GM12878 (cell line): ENCODE data around the gene C1orf35. TPM values are rescaled to one million over a fixed set of nuclear protein-coding genes. Genes with fewer than 3 reads are reported as not detected.

ENCODE experiments used
- ATAC-seq: fragments of 200-7000 bp; cut with Tn5 transposase; 3 replicates; pipeline ENCODE4 v1.9.1; 2020; ENCODE audit warnings: mild to moderate bottlenecking, moderate library complexity
- BruUV-seq: library from RNA; stranded (reverse); fragments of 400-500 nt; replicated peaks from 2 replicates; lab custom pipeline; 2021; lab: Mats Ljungman, UMichigan
- CTCF ChIA-PET: fragments of 300-600 bp; sonication (Branson Sonifier 250); formaldehyde crosslinking; extraction: SDS; loops from one replicate; lab custom pipeline; 2021; ENCODE audit warnings: inconsistent platforms; lab: Yijun Ruan, JAX
- POLR2A ChIA-PET: fragments of 350-600 bp; formaldehyde crosslinking; extraction: SDS; loops from one replicate; lab custom pipeline; 2021; ENCODE audit warnings: inconsistent platforms; lab: Charles Lee
- RAD21 ChIA-PET: fragments of 300-600 bp; sonication (Branson Sonifier 250); formaldehyde crosslinking; loops from one replicate; lab custom pipeline; 2023; ENCODE audit warnings: antibody characterized with exemption; ENCODE audit not compliant: unreplicated experiment; lab: Charles Lee
- SMC1A ChIA-PET: fragments of 300-600 bp; sonication (Branson Sonifier 250); formaldehyde crosslinking; loops from one replicate; lab custom pipeline; 2023; ENCODE audit not compliant: unreplicated experiment, uncharacterized antibody; lab: Charles Lee
- DNase-seq: peaks from one replicate; pipeline ENCODE4 v3.0.0-alpha.2; 2011; ENCODE audit warnings: low read depth, low spot score
- FAIRE-seq: peaks from 3 replicates; lab custom pipeline; 2011; peaks lifted over from hg19 to GRCh38; lab: Jason Lieb, UNC
- H2AFZ ChIP-seq: 2 replicates; pipeline ENCODE4 v1.6.0; 2011; ENCODE audit warnings: low read depth, low read length, control low read depth; ENCODE audit not compliant: control insufficient read depth
- H3K27ac ChIP-seq: 2 replicates; pipeline ENCODE4 v1.5.1; 2011; ENCODE audit warnings: control low read depth; ENCODE audit not compliant: control insufficient read depth, insufficient read depth
- H3K27me3 ChIP-seq, 2 experiments: replicated peaks in 1 of 2; 2 replicates each; pipeline versions ENCODE4 v1.6.0 to v1.6.1; 2011; ENCODE audit warnings: low read length in 1 of 2; ENCODE audit not compliant: control insufficient read depth in 2 of 2, insufficient read depth in 2 of 2
- H3K36me3 ChIP-seq, 2 experiments: 2 replicates each; pipeline ENCODE4 v1.5.1; 2011; ENCODE audit warnings: low read length in 1 of 2; ENCODE audit not compliant: control insufficient read depth in 2 of 2, insufficient read depth in 2 of 2
- H3K4me1 ChIP-seq: 2 replicates; pipeline ENCODE4 v1.6.1; 2011; ENCODE audit warnings: mild to moderate bottlenecking, low read length, moderate library complexity, mixed read lengths; ENCODE audit not compliant: control insufficient read depth, insufficient read depth
- H3K4me2 ChIP-seq: 2 replicates; pipeline ENCODE4 v1.6.0; 2011; ENCODE audit warnings: control low read depth; ENCODE audit not compliant: control insufficient read depth, insufficient read depth
- H3K4me3 ChIP-seq: fragments of 200-600 bp; sonication (generic); 2 replicates; pipeline ENCODE4 v1.5.1; 2016
- H3K79me2 ChIP-seq: 2 replicates; pipeline ENCODE4 v1.6.0; 2011; ENCODE audit warnings: low read length; ENCODE audit not compliant: control insufficient read depth, insufficient read depth
- H3K9ac ChIP-seq: 2 replicates; pipeline ENCODE4 v1.8.0; 2011; ENCODE audit warnings: low read length, control low read depth, mixed read lengths; ENCODE audit not compliant: control insufficient read depth, insufficient read depth
- H3K9me3 ChIP-seq: replicated peaks from 3 replicates; pipeline ENCODE4 v1.5.1; 2011; ENCODE audit warnings: mild to moderate bottlenecking, low read length; ENCODE audit not compliant: control insufficient read depth, insufficient read depth
- H4K20me1 ChIP-seq: 2 replicates; pipeline ENCODE4 v1.6.0; 2011; ENCODE audit not compliant: control insufficient read depth, insufficient read depth
- CEBPB ChIP-seq, 2 experiments: fragments of 150-350 bp in 1 of 2; IDR thresholded peaks; 2 replicates each; pipeline ENCODE4 v1.6.1; 2012 to 2014; ENCODE audit warnings: low read depth in 2 of 2, low read length in 2 of 2, borderline replicate concordance in 1 of 2, inconsistent platforms in 1 of 2
- CHD1 ChIP-seq: IDR thresholded peaks from 2 replicates; pipeline ENCODE4 v1.6.1; 2012; ENCODE audit warnings: low read depth, low read length, improper control_type of control experiment
- EZH2 ChIP-seq: IDR thresholded peaks from 2 replicates; pipeline ENCODE4 v1.6.1; 2012; ENCODE audit warnings: low read depth, mild to moderate bottlenecking, control low read depth, inconsistent platforms, low read length, borderline replicate concordance; ENCODE audit not compliant: control insufficient read depth
- NR2C1 ChIP-seq: fragments of 450-650 bp; IDR thresholded peaks from 2 replicates; pipeline ENCODE4 v1.6.1; 2017; ENCODE audit warnings: antibody characterized with exemption, mild to moderate bottlenecking, moderate library complexity
- POLR2AphosphoS5 ChIP-seq: IDR thresholded peaks from 2 replicates; pipeline ENCODE4 v1.6.1; 2011; ENCODE audit warnings: mild to moderate bottlenecking, low read length, inconsistent platforms
- RAD21 ChIP-seq: IDR thresholded peaks from 2 replicates; pipeline ENCODE4 v1.6.1; 2011; ENCODE audit warnings: mild to moderate bottlenecking, low read depth, low read length, moderate library complexity; ENCODE audit not compliant: insufficient read depth
- SIN3A ChIP-seq: IDR thresholded peaks from 2 replicates; pipeline ENCODE4 v1.6.1; 2012; ENCODE audit warnings: low read depth, low read length, improper control_type of control experiment
- SMARCA5 ChIP-seq: fragments of 450-650 bp; IDR thresholded peaks from 2 replicates; pipeline ENCODE4 v1.6.1; 2017; ENCODE audit warnings: mild to moderate bottlenecking
- WRNIP1 ChIP-seq: IDR thresholded peaks from 2 replicates; pipeline ENCODE4 v1.6.1; 2011; ENCODE audit warnings: low read depth, low read length, improper control_type of control experiment, borderline replicate concordance
- WGBS: methylation state at CpG from one replicate; pipeline ENCODE4 v1.1.6; 2016; ENCODE audit warnings: low lambda C conversion rate; ENCODE audit not compliant: insufficient replicate concordance, insufficient coverage; ENCODE audit errors: missing lambda C conversion rate; 5-methylcytosine and 5-hydroxymethylcytosine counted together
- in situ Hi-C: fragments of 300-500 bp; cut with MboI; formaldehyde crosslinking; loops from 9 replicates; pipeline ENCODE4 v1.14.3; 2018; ENCODE audit warnings: mixed read lengths
- intact Hi-C: fragments of 100-400 bp; cut with micrococcal nuclease; formaldehyde crosslinking; loops from one replicate; pipeline ENCODE4 v1.14.2; 2022; ENCODE audit not compliant: unreplicated experiment
- polyA plus RNA-seq, 11 experiments: library from polyadenylated mRNA; depleted of rRNA in 4 of 11; unstranded in 6 of 11; stranded (reverse) in 5 of 11; fragments of >200 nt; fragmentation: Nextera tagmentation in 4 of 11; fragmentation: Illumina TruSeq in 1 of 11; extraction: Ambion mirVana in 4 of 11; extraction: Trizol in 1 of 11; gene quantifications; 1 replicate in 1 of 11; 2 replicates in 10 of 11; pipeline versions ENCODE4 v1.2.1 to v1.2.3, GENCODE V29; 2011 to 2016; ENCODE audit warnings: inconsistent platforms in 2 of 11, missing spikeins in 2 of 11, low read depth in 1 of 11
- total RNA-seq, 4 experiments: library from RNA; depleted of rRNA in 3 of 4; stranded (reverse); fragments of >200 nt in 3 of 4; fragmentation: Illumina TruSeq in 1 of 4; extraction: Trizol in 1 of 4; gene quantifications; 2 replicates each; pipeline versions ENCODE4 v1.2.1 to v1.2.3, GENCODE V29; 2013 to 2021
- TF ChIP-seq, protein P1 (sequence below): fragments of 450-650 bp; IDR thresholded peaks from 2 replicates; pipeline ENCODE4 v1.6.1; 2016; ENCODE audit warnings: mild to moderate bottlenecking

Gene C1orf35
- total and polyA plus RNA-seq, 10 of the 15 experiments (the other 5 are each of a cell fraction or from before 2014, with no cell fraction given), result 2.5 to 27.0 (median 10.6) TPM

DNA sequence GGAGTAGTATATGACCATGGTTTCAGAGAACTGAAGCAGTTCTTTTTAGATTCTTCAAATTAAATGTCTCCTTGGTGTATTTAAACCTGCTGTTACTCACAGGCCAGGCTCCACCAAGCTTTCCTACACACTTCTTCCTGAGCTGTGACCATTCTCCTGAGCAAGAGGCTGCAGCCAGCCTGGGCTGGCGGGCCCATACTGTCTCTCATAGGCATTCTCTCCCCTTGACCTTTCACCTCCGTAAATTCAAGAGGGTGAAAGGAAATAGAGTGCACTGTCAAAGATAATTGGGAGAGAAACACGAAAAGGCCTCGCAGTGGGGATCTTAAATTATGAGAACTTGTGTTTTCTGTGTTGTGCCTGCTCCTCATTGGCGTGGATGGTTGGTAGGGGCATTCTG, 18.3 kb downstream of the C1orf35 start:
- CTCF ChIA-PET, result interaction anchor here (0.9 to 2.7 kb wide), 5 partner anchors 17 to 85 kb away, joined by 3 to 14 read pairs (median 5); partner anchors contain the start of gene IBA57
- Histone ChIP-seq H3K4me2 (peak overlapping the region; percentile 94), H3K4me1 (peaks cover 55% of the 10 kb centered on the region), H3K36me3 (peaks cover under 1 to 4% of the 10 kb centered on the region in 2 experiments; a peak in 3 of 4 replicates), H4K20me1 (peaks cover 48% of the 10 kb centered on the region), H3K9me3 (no peaks in the 10 kb centered on the region), H3K9ac (peak overlapping the region; percentile 99), H3K27me3 (no peaks in the 10 kb centered on the region), H3K4me3 (peak overlapping the region; percentile 94), H2AFZ (no peak overlapping the region), H3K79me2 (peaks cover 98% of the 10 kb centered on the region), H3K27ac (no peak overlapping the region)
- no peak for DNase-seq
- intact Hi-C loops, result loop anchor here (2.0 kb wide), 1 partner anchor 18 kb away; the partner anchor contains the start of gene C1orf35
- BruUV-seq, result no TSS peak
- RAD21 ChIA-PET, result interaction anchor here (1.0 to 1.1 kb wide), 2 partner anchors 15 to 17 kb away, joined by 3 read pairs; no protein-coding TSS in a partner anchor
- in situ Hi-C loops, result no loop called here
- SMC1A ChIA-PET, result interaction anchor here (1.0 to 1.2 kb wide), 2 partner anchors 8 to 85 kb away, joined by 3 to 4 read pairs; no protein-coding TSS in a partner anchor
- no peak for FAIRE-seq
- POLR2A ChIA-PET, result interaction anchor here (1.6 to 1.7 kb wide), 2 partner anchors 14 to 22 kb away, joined by 4 to 5 read pairs; no protein-coding TSS in a partner anchor
- no peak for ATAC-seq
- 47% methylated on average over 5 of the region's 5 CpGs for WGBS
- TF ChIP-seq SIN3A, result 0 out of 2 replicates have a peak, but pooled peaks have one; percentile 29
- peak; percentile 43; the same call in 1 of the 2 replicates for TF ChIP-seq NR2C1
- TF ChIP-seq EZH2, result no peak

DNA sequence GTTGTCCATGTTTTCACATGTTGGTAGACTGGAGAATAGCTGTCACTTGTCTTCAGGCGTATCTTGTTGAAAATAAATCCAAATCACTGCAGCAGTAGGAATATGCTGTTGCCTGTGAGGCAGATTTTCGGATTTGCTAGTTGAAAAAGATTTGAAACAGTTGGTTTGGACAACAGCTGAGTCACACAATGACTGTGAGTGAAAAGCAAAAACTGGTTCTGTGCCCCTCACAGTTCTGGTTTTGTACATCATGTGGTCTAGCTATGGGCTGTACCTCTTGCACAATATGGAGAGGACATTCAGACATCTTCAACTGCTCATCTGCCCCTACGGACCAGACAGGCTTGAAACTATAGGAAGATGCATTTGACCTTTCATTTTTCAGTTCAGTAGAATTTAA, 18.8 kb downstream of the C1orf35 start:
- ChIA-PET SMC1A (interaction anchor here (1.0 to 1.2 kb wide), 2 partner anchors 8 to 85 kb away, joined by 3 to 4 read pairs; no protein-coding TSS in a partner anchor), RAD21 (interaction anchor here (1.1 kb wide), 1 partner anchor 16 kb away, joined by 3 read pairs; no protein-coding TSS in a partner anchor), CTCF (interaction anchor here (0.9 to 2.7 kb wide), 5 partner anchors 18 to 85 kb away, joined by 3 to 14 read pairs (median 5); partner anchors contain the start of gene IBA57), POLR2A (interaction anchor here (1.6 to 1.7 kb wide), 2 partner anchors 15 to 22 kb away, joined by 4 to 5 read pairs; no protein-coding TSS in a partner anchor)
- Histone ChIP-seq H3K9me3 (no peaks in the 10 kb centered on the region), H3K4me3 (peak overlapping the region; percentile 94), H3K9ac (peak overlapping the region; percentile 99), H2AFZ (no peak overlapping the region), H3K27ac (peak overlapping the region; percentile 96), H3K79me2 (peaks cover 97% of the 10 kb centered on the region), H4K20me1 (peaks cover 46% of the 10 kb centered on the region), H3K27me3 (no peaks in the 10 kb centered on the region), H3K36me3 (peaks cover 0 to 4% of the 10 kb centered on the region in 2 experiments; a peak in 3 of 4 replicates), H3K4me1 (peaks cover 51% of the 10 kb centered on the region), H3K4me2 (peak overlapping the region; percentile 94)
- no TSS peak for BruUV-seq
- DNase-seq, result no peak
- WGBS, result 0% methylated on average over 3 of the region's 3 CpGs
- peak; percentile 11 for ATAC-seq
- intact Hi-C loops (loop anchor here (2.0 kb wide), 1 partner anchor 18 kb away; the partner anchor contains the start of gene C1orf35), in situ Hi-C loops (no loop called here)
- FAIRE-seq, result peak; percentile 81
- TF ChIP-seq WRNIP1, result 0 out of 2 replicates have a peak, but pooled peaks have one; percentile 77
- no peak for TF ChIP-seq RAD21
- peak; percentile 25 for TF ChIP-seq POLR2AphosphoS5
- TF ChIP-seq SMARCA5, result 0 out of 2 replicates have a peak, but pooled peaks have one; percentile 5
- TF ChIP-seq, protein P1, sequence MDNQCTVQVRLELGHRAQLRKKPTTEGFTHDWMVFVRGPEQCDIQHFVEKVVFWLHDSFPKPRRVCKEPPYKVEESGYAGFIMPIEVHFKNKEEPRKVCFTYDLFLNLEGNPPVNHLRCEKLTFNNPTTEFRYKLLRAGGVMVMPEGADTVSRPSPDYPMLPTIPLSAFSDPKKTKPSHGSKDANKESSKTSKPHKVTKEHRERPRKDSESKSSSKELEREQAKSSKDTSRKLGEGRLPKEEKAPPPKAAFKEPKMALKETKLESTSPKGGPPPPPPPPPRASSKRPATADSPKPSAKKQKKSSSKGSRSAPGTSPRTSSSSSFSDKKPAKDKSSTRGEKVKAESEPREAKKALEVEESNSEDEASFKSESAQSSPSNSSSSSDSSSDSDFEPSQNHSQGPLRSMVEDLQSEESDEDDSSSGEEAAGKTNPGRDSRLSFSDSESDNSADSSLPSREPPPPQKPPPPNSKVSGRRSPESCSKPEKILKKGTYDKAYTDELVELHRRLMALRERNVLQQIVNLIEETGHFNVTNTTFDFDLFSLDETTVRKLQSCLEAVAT, result no peak
- 0 out of 2 replicates have a peak, but pooled peaks have one; percentile 46 for TF ChIP-seq CHD1
- peak in 1 of 2 experiments; percentile 9; a peak in 1 of 4 replicates for TF ChIP-seq CEBPB (IDR thresholded peaks at IDR 0.05; ENCODE audit: borderline replicate concordance in 1 of 2, low read depth in 2 of 2, low read length in 2 of 2)
